C4-2B (cell line): Measurements from ENCODE around the gene RNF215.

Source experiments
- ZFX ChIP-seq: fragments of 450-650 bp; IDR thresholded peaks from 2 replicates; pipeline ENCODE4 v1.6.1; 2017
- TF ChIP-seq, protein P1 (sequence below): fragments of 450-650 bp; conservative IDR thresholded peaks from 2 replicates; pipeline ENCODE4 v1.5.1; 2017; ENCODE audit warnings: mild to moderate bottlenecking

DNA sequence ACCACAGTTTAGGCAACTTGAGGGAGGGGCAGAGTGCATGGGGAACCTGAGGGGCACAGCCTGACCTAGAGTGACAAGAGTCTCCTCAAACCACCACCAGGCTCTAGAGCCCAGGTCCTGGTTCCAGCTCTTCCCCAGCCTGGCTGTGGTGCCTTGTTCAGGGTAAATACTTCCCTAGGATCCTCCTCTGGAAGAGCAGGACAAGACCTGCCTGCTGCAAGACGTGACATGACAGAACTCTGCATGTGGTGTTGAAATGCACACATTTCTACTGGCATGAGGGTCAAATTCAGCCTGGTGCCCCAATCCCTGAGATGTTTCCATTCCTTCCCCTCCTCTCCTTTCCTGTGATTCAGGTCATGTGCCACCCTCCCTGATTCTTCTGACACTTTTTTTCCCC is 12.9 kb upstream of the RNF215 start:
- TF ChIP-seq, protein P1, sequence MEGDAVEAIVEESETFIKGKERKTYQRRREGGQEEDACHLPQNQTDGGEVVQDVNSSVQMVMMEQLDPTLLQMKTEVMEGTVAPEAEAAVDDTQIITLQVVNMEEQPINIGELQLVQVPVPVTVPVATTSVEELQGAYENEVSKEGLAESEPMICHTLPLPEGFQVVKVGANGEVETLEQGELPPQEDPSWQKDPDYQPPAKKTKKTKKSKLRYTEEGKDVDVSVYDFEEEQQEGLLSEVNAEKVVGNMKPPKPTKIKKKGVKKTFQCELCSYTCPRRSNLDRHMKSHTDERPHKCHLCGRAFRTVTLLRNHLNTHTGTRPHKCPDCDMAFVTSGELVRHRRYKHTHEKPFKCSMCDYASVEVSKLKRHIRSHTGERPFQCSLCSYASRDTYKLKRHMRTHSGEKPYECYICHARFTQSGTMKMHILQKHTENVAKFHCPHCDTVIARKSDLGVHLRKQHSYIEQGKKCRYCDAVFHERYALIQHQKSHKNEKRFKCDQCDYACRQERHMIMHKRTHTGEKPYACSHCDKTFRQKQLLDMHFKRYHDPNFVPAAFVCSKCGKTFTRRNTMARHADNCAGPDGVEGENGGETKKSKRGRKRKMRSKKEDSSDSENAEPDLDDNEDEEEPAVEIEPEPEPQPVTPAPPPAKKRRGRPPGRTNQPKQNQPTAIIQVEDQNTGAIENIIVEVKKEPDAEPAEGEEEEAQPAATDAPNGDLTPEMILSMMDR: no peak
- no peak for TF ChIP-seq ZFX
